Natural killer cell (primary cell): ENCODE results near the gene TMEM138. TPM values are rescaled to one million over a fixed set of nuclear protein-coding genes. Genes with fewer than 3 reads are reported as not detected.

Experiments
- ATAC-seq, 3 donors: fragments of 150-1000 bp in 2 of 3; fragments of 200-7000 bp in 1 of 3; cut with Tn5 transposase; 1 replicate in 1 of 3; 2 replicates in 2 of 3; pipeline ENCODE4 v1.10.0; 2021; ENCODE audit warnings: mild to moderate bottlenecking in 2 of 3, moderate library complexity in 2 of 3
- DNase-seq, 2 donors: peaks; one replicate each; pipeline versions ENCODE4 v3.0.0 to v3.0.0-alpha.2; 2013 to 2021; ENCODE audit warnings: mixed read lengths in 1 of 2
- H3K27ac ChIP-seq: one replicate; pipeline ENCODE4 v1.5.1; 2013; ENCODE audit warnings: mild to moderate bottlenecking, low read length
- H3K27me3 ChIP-seq: one replicate; pipeline ENCODE4 v1.6.1; 2013; ENCODE audit warnings: low read length; ENCODE audit not compliant: control insufficient read depth, insufficient read depth
- H3K36me3 ChIP-seq: one replicate; pipeline ENCODE4 v1.6.1; 2013; ENCODE audit warnings: low read length; ENCODE audit not compliant: control insufficient read depth, insufficient read depth
- H3K4me1 ChIP-seq: one replicate; pipeline ENCODE4 v1.6.1; 2013; ENCODE audit warnings: low read length; ENCODE audit not compliant: control insufficient read depth, insufficient read depth
- H3K4me3 ChIP-seq: one replicate; pipeline ENCODE4 v1.5.1; 2013; ENCODE audit warnings: low read length
- H3K9me3 ChIP-seq: one replicate; pipeline ENCODE4 v1.6.1; 2013; ENCODE audit warnings: low read length; ENCODE audit not compliant: control insufficient read depth, insufficient read depth
- H3K27ac Mint-ChIP-seq, 2 donors: one replicate each; pipeline ENCODE4 v1.8.0; 2022; ENCODE audit warnings: mild to moderate bottlenecking in 2 of 2, mixed read lengths in 2 of 2, moderate library complexity in 1 of 2
- H3K27me3 Mint-ChIP-seq, 2 donors: one replicate each; pipeline ENCODE4 v1.8.0; 2022; ENCODE audit warnings: low read depth in 2 of 2, mixed read lengths in 2 of 2
- H3K36me3 Mint-ChIP-seq: one replicate; pipeline ENCODE4 v1.8.0; 2022; ENCODE audit warnings: mixed read lengths
- H3K4me1 Mint-ChIP-seq, 2 donors: one replicate each; pipeline ENCODE4 v1.8.0; 2022; ENCODE audit warnings: mixed read lengths in 2 of 2
- H3K4me3 Mint-ChIP-seq: one replicate; pipeline ENCODE4 v1.8.0; 2022; ENCODE audit warnings: mild to moderate bottlenecking, moderate library complexity, mixed read lengths
- H3K9me3 Mint-ChIP-seq, 2 donors: one replicate each; pipeline ENCODE4 v1.8.0; 2022; ENCODE audit warnings: mixed read lengths in 2 of 2
- CTCF ChIP-seq: fragments of 200-600 bp; IDR thresholded peaks from one replicate; pipeline ENCODE4 v1.8.0; 2022; ENCODE audit warnings: antibody characterized with exemption
- WGBS: methylation state at CpG from one replicate; pipeline ENCODE4 v1.1.7; 2013; ENCODE audit warnings: missing lambda C conversion rate; ENCODE audit not compliant: insufficient coverage; 5-methylcytosine and 5-hydroxymethylcytosine counted together
- intact Hi-C: fragments of 100-400 bp; cut with micrococcal nuclease; formaldehyde crosslinking; loops from one replicate; pipeline ENCODE4 v1.14.2; 2022
- total RNA-seq, 4 donors: library from RNA; stranded (reverse); fragments of 120-200 nt in 1 of 4; gene quantifications; one replicate each; pipeline versions ENCODE4 v1.2.3 to v1.2.4, GENCODE V29; 2013 to 2022

Gene TMEM138
- total RNA-seq, 3 donors from 2014 or later (not counting 1 experiment from before 2014, with no cell fraction given), result 63.8 to 75.9 (median 66.5) TPM

GRCh38 chr11:61332281-61332796, 29.8 kb upstream of the TMEM138 start:
- H3K4me1 ChIP-seq, result peaks cover 36% of the 10 kb centered on the region
- no peaks in the 10 kb centered on the region for H3K27me3 ChIP-seq
- peak overlapping the region; percentile 77 for H3K27ac ChIP-seq
- H3K9me3 ChIP-seq, result no peaks in the 10 kb centered on the region
- peak overlapping the region; percentile 71 for H3K4me3 ChIP-seq
- peaks cover 35 to 56% of the 10 kb centered on the region in 2 donors for H3K4me1 Mint-ChIP-seq
- peaks cover 27% of the 10 kb centered on the region for H3K36me3 ChIP-seq
- no peak for TF ChIP-seq CTCF
- DNase-seq (no peak), ATAC-seq (peak in 1 of 3 donors; percentile 2)
- H3K9me3 Mint-ChIP-seq, result no peaks in the 10 kb centered on the region
- intact Hi-C loops, result no loop called here
- H3K27me3 Mint-ChIP-seq, result no peaks in the 10 kb centered on the region
- peak overlapping the region; percentile 87 for H3K4me3 Mint-ChIP-seq
- 2% methylated on average over 24 of the region's 24 CpGs for WGBS
- peak overlapping the region; percentile 85 to 95 for H3K27ac Mint-ChIP-seq
- peaks cover 8% of the 10 kb centered on the region for H3K36me3 Mint-ChIP-seq

- H3K4me3 Mint-ChIP-seq, result peak within 1 kb of the TSS; percentile 87
- intact Hi-C loops, result loop anchor here (1.0 kb wide), 1 partner anchor 29 kb away; the partner anchor contains the start of gene TMEM138
- Histone ChIP-seq H3K9me3 (no peaks in the 10 kb centered on the region), H3K27ac (peak within 1 kb of the TSS; percentile 77), H3K4me3 (peak within 1 kb of the TSS; percentile 71), H3K27me3 (no peaks in the 10 kb centered on the region), H3K36me3 (peaks cover 21% of the 10 kb centered on the region), H3K4me1 (peaks cover 36% of the 10 kb centered on the region)
- H3K4me1 Mint-ChIP-seq, result peaks cover 35 to 56% of the 10 kb centered on the region in 2 donors
- ATAC-seq (peak; percentile 90 to 95 (median 94)), DNase-seq (peak; percentile 92 to 97)
- H3K9me3 Mint-ChIP-seq, result no peaks in the 10 kb centered on the region
- WGBS, result under 1% methylated on average over 79 of the region's 81 CpGs
- no peaks in the 10 kb centered on the region for H3K27me3 Mint-ChIP-seq
- TF ChIP-seq CTCF, result no peak
- H3K36me3 Mint-ChIP-seq, result peaks cover 8% of the 10 kb centered on the region
- H3K27ac Mint-ChIP-seq, result peak within 1 kb of the TSS; percentile 85 to 95
Measured at GRCh38 chr11:61332797-61333549, 29.2 kb upstream of the TMEM138 start, which contains the start of the genes DDB1 and TKFC. Gene DDB1 (minus strand): TSS chr11:61333105. CDS start chr11:61332968, 137 bp downstream. Gene TKFC (plus strand): TSS chr11:61333228. CDS start chr11:61334729, 1,501 bp downstream.

GRCh38 chr11:61333550-61334433, 28.4 kb upstream of the TMEM138 start:
- WGBS, result 32% methylated on average over 17 of the region's 19 CpGs
- H3K27me3 ChIP-seq, result no peaks in the 10 kb centered on the region
- TF ChIP-seq CTCF, result no peak
- no peaks in the 10 kb centered on the region for H3K9me3 Mint-ChIP-seq
- H3K4me1 Mint-ChIP-seq, result peaks cover 35 to 55% of the 10 kb centered on the region in 2 donors
- peak in 1 of 3 donors; percentile 1 for ATAC-seq
- peak overlapping the region; percentile 77 for H3K27ac ChIP-seq
- intact Hi-C loops, result loop anchor here (1.0 kb wide), 1 partner anchor 29 kb away; the partner anchor contains the start of gene TMEM138
- H3K36me3 Mint-ChIP-seq, result peaks cover 7% of the 10 kb centered on the region
- H3K4me1 ChIP-seq, result peaks cover 36% of the 10 kb centered on the region
- H3K27me3 Mint-ChIP-seq, result no peaks in the 10 kb centered on the region
- H3K36me3 ChIP-seq, result peaks cover 14% of the 10 kb centered on the region
- no peak for DNase-seq
- peak overlapping the region; percentile 85 to 95 for H3K27ac Mint-ChIP-seq
- H3K9me3 ChIP-seq, result no peaks in the 10 kb centered on the region
- peak overlapping the region; percentile 87 for H3K4me3 Mint-ChIP-seq
- H3K4me3 ChIP-seq, result peak overlapping the region; percentile 71
